ENCODE results near the gene STAP1. TPM values are rescaled to one million over a fixed set of nuclear protein-coding genes. Genes with fewer than 3 reads are reported as not detected.
"Not testable (repeated sequence)": the region's sequence is repeated elsewhere in the genome, so short reads cannot be mapped to it uniquely, and the experiment has no call there.

Gene STAP1
- total RNA-seq (0.04 TPM), polyA plus RNA-seq (ENCODE audit: insufficient read depth in 1 of 8, insufficient read length in 8 of 8, low replicate concordance in 1 of 8) (under 1 TPM in 5 of 8 donors, not detected in 3; 0.10 to 0.18 (median 0.13) TPM)
- long read RNA-seq, donor 1: 0 reads
- long read RNA-seq, donor 2: 0 reads
- long read RNA-seq, donor 3: 0 reads
- long read RNA-seq, donor 4: 0 reads
- long read RNA-seq, donor 5: 0 reads
- long read RNA-seq, donor 6: 0 reads
- long read RNA-seq, donor 7: 0 reads
- long read RNA-seq, donor 8: 0 reads
- long read RNA-seq, donor 9: 0 reads
- long read RNA-seq, donor 10: 0 reads
- long read RNA-seq, donor 11: 0 reads

- H3K4me3 ChIP-seq (ENCODE audit: low read length): peak within 1 kb of the TSS; percentile 6
- no peak for DNase-seq
Measured at GRCh38 chr4:67558493-67558892, at the start of gene STAP1. TSS of gene STAP1 (plus strand) at chr4:67558727. CDS start at chr4:67558810, 83 bp downstream.

GRCh38 chr4:67512501-67512900 lies 46.0 kb upstream of the STAP1 start:
- H3K27me3 ChIP-seq (ENCODE audit: control insufficient read depth, insufficient read depth, low read length): no peaks in the 10 kb centered on the region
- no peaks in the 10 kb centered on the region for H3K4me1 ChIP-seq (ENCODE audit: control insufficient read depth, insufficient read depth, low read length)
- DNase-seq: no peak
- H3K36me3 ChIP-seq (ENCODE audit: control insufficient read depth, insufficient read depth, low read length): peaks cover 20% of the 10 kb centered on the region
- H3K4me3 ChIP-seq (ENCODE audit: low read length): no peak overlapping the region
- no peaks in the 10 kb centered on the region for H3K9me3 ChIP-seq (replicated peaks; ENCODE audit: control insufficient read depth, low read depth, low read length)
- no peak overlapping the region for H3K27ac ChIP-seq (ENCODE audit: low read length)
- WGBS (ENCODE audit: insufficient coverage): no CpG with 5 or more reads among the region's 3 CpGs

More at GRCh38 chr4:67558493-67558892, at the start of gene STAP1:
- H3K4me1 ChIP-seq (ENCODE audit: control insufficient read depth, insufficient read depth, low read length): no peaks in the 10 kb centered on the region
- H3K27ac ChIP-seq (ENCODE audit: low read length): no peak within 1 kb of the TSS
- no peaks in the 10 kb centered on the region for H3K27me3 ChIP-seq (ENCODE audit: control insufficient read depth, insufficient read depth, low read length)
- WGBS (ENCODE audit: insufficient coverage): no CpG with 5 or more reads among the region's 4 CpGs
- H3K9me3 ChIP-seq (replicated peaks; ENCODE audit: control insufficient read depth, low read depth, low read length): no peaks in the 10 kb centered on the region
- H3K36me3 ChIP-seq (ENCODE audit: control insufficient read depth, insufficient read depth, low read length): no peaks in the 10 kb centered on the region

GRCh38 chr4:67520141-67520540 lies 38.4 kb upstream of the STAP1 start:
- Histone ChIP-seq H3K36me3 (ENCODE audit: control insufficient read depth, insufficient read depth, low read length) (peaks cover 10% of the 10 kb centered on the region), H3K9me3 (replicated peaks; ENCODE audit: control insufficient read depth, low read depth, low read length) (no peaks in the 10 kb centered on the region), H3K4me3 (ENCODE audit: low read length) (no peak overlapping the region)

GRCh38 chr4:67521506-67521905 lies 37.0 kb upstream of the STAP1 start:
- Histone ChIP-seq H3K9me3 (replicated peaks; ENCODE audit: control insufficient read depth, low read depth, low read length) (no peaks in the 10 kb centered on the region), H3K36me3 (ENCODE audit: control insufficient read depth, insufficient read depth, low read length) (peaks cover 14% of the 10 kb centered on the region), H3K27me3 (ENCODE audit: control insufficient read depth, insufficient read depth, low read length) (no peaks in the 10 kb centered on the region), H3K4me1 (ENCODE audit: control insufficient read depth, insufficient read depth, low read length) (no peaks in the 10 kb centered on the region), H3K27ac (ENCODE audit: low read length) (no peak overlapping the region), H3K4me3 (ENCODE audit: low read length) (no peak overlapping the region)
- DNase-seq: no peak
- no CpG with 5 or more reads among the region's 1 CpG for WGBS (ENCODE audit: insufficient coverage)

More at GRCh38 chr4:67520141-67520540, 38.4 kb upstream of the STAP1 start:
- WGBS (ENCODE audit: insufficient coverage): 100% methylated on average over 3 of the region's 5 CpGs
- H3K27ac ChIP-seq (ENCODE audit: low read length): no peak overlapping the region
- DNase-seq: no peak
- H3K27me3 ChIP-seq (ENCODE audit: control insufficient read depth, insufficient read depth, low read length): no peaks in the 10 kb centered on the region
- no peaks in the 10 kb centered on the region for H3K4me1 ChIP-seq (ENCODE audit: control insufficient read depth, insufficient read depth, low read length)

- H3K4me3 ChIP-seq (ENCODE audit: low read length): no peak overlapping the region
- no CpG with 5 or more reads among the region's 2 CpGs for WGBS (ENCODE audit: insufficient coverage)
- DNase-seq: no peak
- no peak overlapping the region for H3K27ac ChIP-seq (ENCODE audit: low read length)
- H3K9me3 ChIP-seq (replicated peaks; ENCODE audit: control insufficient read depth, low read depth, low read length): no peaks in the 10 kb centered on the region
- no peaks in the 10 kb centered on the region for H3K4me1 ChIP-seq (ENCODE audit: control insufficient read depth, insufficient read depth, low read length)
- H3K27me3 ChIP-seq (ENCODE audit: control insufficient read depth, insufficient read depth, low read length): no peaks in the 10 kb centered on the region
- H3K36me3 ChIP-seq (ENCODE audit: control insufficient read depth, insufficient read depth, low read length): peaks cover 13% of the 10 kb centered on the region
Measured at GRCh38 chr4:67522230-67522629, 36.3 kb upstream of the STAP1 start.

- Histone ChIP-seq H3K27me3 (ENCODE audit: control insufficient read depth, insufficient read depth, low read length) (no peaks in the 10 kb centered on the region), H3K9me3 (replicated peaks; ENCODE audit: control insufficient read depth, low read depth, low read length) (no peaks in the 10 kb centered on the region), H3K27ac (ENCODE audit: low read length) (no peak overlapping the region), H3K4me1 (ENCODE audit: control insufficient read depth, insufficient read depth, low read length) (no peaks in the 10 kb centered on the region), H3K4me3 (ENCODE audit: low read length) (no peak overlapping the region), H3K36me3 (ENCODE audit: control insufficient read depth, insufficient read depth, low read length) (peaks cover 8% of the 10 kb centered on the region)
- 100% methylated on average over 3 of the region's 10 CpGs for WGBS (ENCODE audit: insufficient coverage)
- DNase-seq: no peak
Measured at GRCh38 chr4:67522851-67523671, 35.5 kb upstream of the STAP1 start.

- not testable (repeated sequence) for H3K27ac ChIP-seq (ENCODE audit: low read length); H3K27me3 ChIP-seq (ENCODE audit: control insufficient read depth, insufficient read depth, low read length); H3K4me1 ChIP-seq (ENCODE audit: control insufficient read depth, insufficient read depth, low read length); H3K9me3 ChIP-seq (replicated peaks; ENCODE audit: control insufficient read depth, low read depth, low read length); DNase-seq; H3K36me3 ChIP-seq (ENCODE audit: control insufficient read depth, insufficient read depth, low read length); H3K4me3 ChIP-seq (ENCODE audit: low read length)
- WGBS (ENCODE audit: insufficient coverage): no CpG with 5 or more reads among the region's 3 CpGs
Measured at GRCh38 chr4:67524140-67524539, 34.4 kb upstream of the STAP1 start.

- DNase-seq: peak; percentile 21
- 92% methylated on average over 2 of the region's 4 CpGs for WGBS (ENCODE audit: insufficient coverage)
- Histone ChIP-seq H3K4me3 (ENCODE audit: low read length) (no peak overlapping the region), H3K4me1 (ENCODE audit: control insufficient read depth, insufficient read depth, low read length) (no peaks in the 10 kb centered on the region), H3K9me3 (replicated peaks; ENCODE audit: control insufficient read depth, low read depth, low read length) (no peaks in the 10 kb centered on the region), H3K36me3 (ENCODE audit: control insufficient read depth, insufficient read depth, low read length) (peaks cover 24% of the 10 kb centered on the region), H3K27ac (ENCODE audit: low read length) (peak overlapping the region; percentile 8), H3K27me3 (ENCODE audit: control insufficient read depth, insufficient read depth, low read length) (no peaks in the 10 kb centered on the region)
Measured at GRCh38 chr4:67531379-67531962, 27.1 kb upstream of the STAP1 start.

- H3K4me3 ChIP-seq (ENCODE audit: low read length); H3K27me3 ChIP-seq (ENCODE audit: control insufficient read depth, insufficient read depth, low read length); H3K9me3 ChIP-seq (replicated peaks; ENCODE audit: control insufficient read depth, low read depth, low read length); H3K27ac ChIP-seq (ENCODE audit: low read length); DNase-seq; H3K4me1 ChIP-seq (ENCODE audit: control insufficient read depth, insufficient read depth, low read length): not testable (repeated sequence)
- peaks cover 29% of the 10 kb centered on the region for H3K36me3 ChIP-seq (ENCODE audit: control insufficient read depth, insufficient read depth, low read length)
- WGBS (ENCODE audit: insufficient coverage): 100% methylated on average over 2 of the region's 4 CpGs
Measured at GRCh38 chr4:67532397-67532796, 26.1 kb upstream of the STAP1 start.

- DNase-seq: no peak
- H3K27me3 ChIP-seq (ENCODE audit: control insufficient read depth, insufficient read depth, low read length): no peaks in the 10 kb centered on the region
- H3K36me3 ChIP-seq (ENCODE audit: control insufficient read depth, insufficient read depth, low read length): peaks cover 33% of the 10 kb centered on the region
- H3K27ac ChIP-seq (ENCODE audit: low read length): no peak overlapping the region
- no peak overlapping the region for H3K4me3 ChIP-seq (ENCODE audit: low read length)
- no peaks in the 10 kb centered on the region for H3K4me1 ChIP-seq (ENCODE audit: control insufficient read depth, insufficient read depth, low read length)
- 100% methylated on average over 1 of the region's 3 CpGs for WGBS (ENCODE audit: insufficient coverage)
- no peaks in the 10 kb centered on the region for H3K9me3 ChIP-seq (replicated peaks; ENCODE audit: control insufficient read depth, low read depth, low read length)
Measured at GRCh38 chr4:67533112-67533511, 25.4 kb upstream of the STAP1 start.

Measured in muscle of leg (tissue), 16 donors.